ENCODE measurements around the gene PLB1. TPM values are rescaled to one million over a fixed set of nuclear protein-coding genes. Genes with fewer than 3 reads are reported as not detected.

PLB1 gene
- polyA plus RNA-seq, 3 donors = 20.2 to 35.8 (median 23.9) TPM

DNA sequence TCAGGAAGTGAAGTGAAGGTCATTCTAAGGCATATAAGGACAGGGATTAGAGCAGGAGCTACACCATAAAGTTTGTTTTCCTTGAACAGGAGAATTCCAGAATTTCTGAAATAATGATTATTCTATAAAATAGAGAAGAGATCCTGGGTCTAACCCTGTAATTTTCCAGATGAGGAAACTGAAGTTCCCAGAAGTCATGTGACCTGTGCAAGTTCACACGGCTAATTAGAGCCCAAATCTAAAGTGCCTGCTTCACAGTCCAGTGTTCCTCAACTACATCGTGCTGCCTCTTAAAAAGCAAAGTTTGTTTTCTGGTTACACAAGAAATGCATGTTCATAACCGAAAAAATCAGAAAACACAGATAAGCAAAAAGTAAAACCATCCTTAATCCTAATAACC lies 34.9 kb downstream of the PLB1 start:
- H3K27me3 Mint-ChIP-seq (ENCODE audit: low read depth in 3 of 3) = peaks cover 2% of the 10 kb centered on the region in 3 donors
- no peak overlapping the region for H3K4me2 ChIP-seq (replicated peaks; ENCODE audit: extremely low read depth, low read length, poor library complexity, severe bottlenecking)
- H3K36me3 ChIP-seq (replicated peaks in 1 of 2; ENCODE audit: control insufficient read depth in 1 of 2, insufficient read depth in 2 of 2, low read length in 2 of 2) = no peaks in the 10 kb centered on the region
- no peaks in the 10 kb centered on the region for H4K20me1 ChIP-seq (ENCODE audit: insufficient read depth, low read length)
- H3K4me3 Mint-ChIP-seq = no peak overlapping the region
- H3K36me3 Mint-ChIP-seq = no peaks in the 10 kb centered on the region
- no peak overlapping the region for H3K27ac ChIP-seq (ENCODE audit: low read depth in 1 of 2, low read length in 2 of 2)
- no peak overlapping the region for H3K9ac ChIP-seq (ENCODE audit: insufficient read depth, low read length, poor library complexity, severe bottlenecking)
- no peak overlapping the region for H2AFZ ChIP-seq (ENCODE audit: insufficient read depth, low read depth, low read length, poor library complexity, severe bottlenecking)
- no peak overlapping the region for H3K4me3 ChIP-seq (replicated peaks in 1 of 3; ENCODE audit: low read depth in 2 of 3, low read length in 3 of 3)
- 18% methylated on average over 2 of the region's 3 CpGs for WGBS (ENCODE audit: insufficient coverage)
- H3K27me3 ChIP-seq (ENCODE audit: control insufficient read depth in 2 of 2, insufficient read depth in 2 of 2, low read length in 2 of 2) = no peaks in the 10 kb centered on the region
- TF ChIP-seq, protein P1, sequence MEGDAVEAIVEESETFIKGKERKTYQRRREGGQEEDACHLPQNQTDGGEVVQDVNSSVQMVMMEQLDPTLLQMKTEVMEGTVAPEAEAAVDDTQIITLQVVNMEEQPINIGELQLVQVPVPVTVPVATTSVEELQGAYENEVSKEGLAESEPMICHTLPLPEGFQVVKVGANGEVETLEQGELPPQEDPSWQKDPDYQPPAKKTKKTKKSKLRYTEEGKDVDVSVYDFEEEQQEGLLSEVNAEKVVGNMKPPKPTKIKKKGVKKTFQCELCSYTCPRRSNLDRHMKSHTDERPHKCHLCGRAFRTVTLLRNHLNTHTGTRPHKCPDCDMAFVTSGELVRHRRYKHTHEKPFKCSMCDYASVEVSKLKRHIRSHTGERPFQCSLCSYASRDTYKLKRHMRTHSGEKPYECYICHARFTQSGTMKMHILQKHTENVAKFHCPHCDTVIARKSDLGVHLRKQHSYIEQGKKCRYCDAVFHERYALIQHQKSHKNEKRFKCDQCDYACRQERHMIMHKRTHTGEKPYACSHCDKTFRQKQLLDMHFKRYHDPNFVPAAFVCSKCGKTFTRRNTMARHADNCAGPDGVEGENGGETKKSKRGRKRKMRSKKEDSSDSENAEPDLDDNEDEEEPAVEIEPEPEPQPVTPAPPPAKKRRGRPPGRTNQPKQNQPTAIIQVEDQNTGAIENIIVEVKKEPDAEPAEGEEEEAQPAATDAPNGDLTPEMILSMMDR (IDR thresholded peaks at IDR 0.05) = no peak
- no peaks in the 10 kb centered on the region for H3K79me2 ChIP-seq (ENCODE audit: insufficient read depth, low read length)
- H3K4me1 Mint-ChIP-seq = peaks cover 6% of the 10 kb centered on the region
- DNase-seq = peak in 1 of 3 donors; percentile 4
- H3K9me3 Mint-ChIP-seq = peaks cover 0 to 2% (median 0%) of the 10 kb centered on the region in 7 donors
- H3K9me3 ChIP-seq (replicated peaks in 1 of 2; ENCODE audit: control insufficient read depth in 1 of 2, insufficient read depth in 1 of 2, low read length in 2 of 2) = no peaks in the 10 kb centered on the region
- intact Hi-C loops (cut with micrococcal nuclease) = no loop called here
- H3K27ac Mint-ChIP-seq = no peak overlapping the region
- peaks cover 0 to 6% of the 10 kb centered on the region in 2 donors for H3K4me1 ChIP-seq (ENCODE audit: control insufficient read depth in 1 of 2, insufficient read depth in 2 of 2, low read length in 2 of 2)

DNA sequence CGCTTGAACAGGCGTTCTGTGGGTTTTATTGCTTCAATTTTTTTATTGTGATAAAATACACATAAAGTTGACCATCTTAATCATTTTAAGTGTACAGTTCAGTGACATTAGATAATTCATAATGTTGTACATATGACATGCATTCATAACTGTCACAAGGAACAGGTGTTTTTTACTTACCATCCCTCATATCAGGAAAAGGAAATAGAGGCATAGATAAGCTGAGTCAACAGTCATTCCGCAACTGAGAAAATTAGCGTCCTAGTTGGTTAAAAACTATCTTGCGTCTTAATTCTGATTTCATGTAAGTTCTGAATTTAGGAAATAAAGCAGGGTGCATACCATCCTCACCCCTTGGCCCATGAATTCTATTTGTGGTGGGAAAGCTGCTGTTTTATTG lies 36.5 kb downstream of the PLB1 start:
- TF ChIP-seq, protein P1 (IDR thresholded peaks at IDR 0.05) = no peak
- H3K9me3 ChIP-seq (replicated peaks in 1 of 2; ENCODE audit: control insufficient read depth in 1 of 2, insufficient read depth in 1 of 2, low read length in 2 of 2) = no peaks in the 10 kb centered on the region
- no peaks in the 10 kb centered on the region for H4K20me1 ChIP-seq (ENCODE audit: insufficient read depth, low read length)
- no peak overlapping the region for H3K9ac ChIP-seq (ENCODE audit: insufficient read depth, low read length, poor library complexity, severe bottlenecking)
- Mint-ChIP-seq H3K27ac (no peak overlapping the region), H3K27me3 (ENCODE audit: low read depth in 3 of 3) (peaks cover 2% of the 10 kb centered on the region in 3 donors), H3K4me1 (peaks cover 6% of the 10 kb centered on the region), H3K9me3 (peaks cover 0 to 3% (median 0%) of the 10 kb centered on the region in 7 donors), H3K36me3 (no peaks in the 10 kb centered on the region), H3K4me3 (no peak overlapping the region)
- H3K79me2 ChIP-seq (ENCODE audit: insufficient read depth, low read length) = no peaks in the 10 kb centered on the region
- no peak overlapping the region for H2AFZ ChIP-seq (ENCODE audit: insufficient read depth, low read depth, low read length, poor library complexity, severe bottlenecking)
- DNase-seq = no peak
- no peaks in the 10 kb centered on the region for H3K36me3 ChIP-seq (replicated peaks in 1 of 2; ENCODE audit: control insufficient read depth in 1 of 2, insufficient read depth in 2 of 2, low read length in 2 of 2)
- no peak overlapping the region for H3K27ac ChIP-seq (ENCODE audit: low read depth in 1 of 2, low read length in 2 of 2)
- WGBS (ENCODE audit: insufficient coverage) = no CpG with 5 or more reads among the region's 5 CpGs
- no peak overlapping the region for H3K4me2 ChIP-seq (replicated peaks; ENCODE audit: extremely low read depth, low read length, poor library complexity, severe bottlenecking)
- H3K27me3 ChIP-seq (ENCODE audit: control insufficient read depth in 2 of 2, insufficient read depth in 2 of 2, low read length in 2 of 2) = no peaks in the 10 kb centered on the region
- H3K4me3 ChIP-seq (replicated peaks in 1 of 3; ENCODE audit: low read depth in 2 of 3, low read length in 3 of 3) = no peak overlapping the region
- peaks cover 0 to 6% of the 10 kb centered on the region in 2 donors for H3K4me1 ChIP-seq (ENCODE audit: control insufficient read depth in 1 of 2, insufficient read depth in 2 of 2, low read length in 2 of 2)
- intact Hi-C loops (cut with micrococcal nuclease) = no loop called here
